ENCODE measurements around the gene CCDC174.

CCDC174 gene

GRCh38 chr3:14701676-14702075 lies 50.1 kb downstream of the CCDC174 start:
- DNase-seq (ENCODE audit: low read depth in 2 of 2) = no peak

- DNase-seq (ENCODE audit: low read depth in 2 of 2) = no peak
Measured at GRCh38 chr3:14703128-14703750, 51.7 kb downstream of the CCDC174 start.

- DNase-seq (ENCODE audit: low read depth in 2 of 2) = no peak
Measured at GRCh38 chr3:14703791-14704190, 52.2 kb downstream of the CCDC174 start.

- no peak for DNase-seq (ENCODE audit: low read depth in 2 of 2)
Measured at GRCh38 chr3:14706096-14706495, 54.5 kb downstream of the CCDC174 start.

- no peak for DNase-seq (ENCODE audit: low read depth in 2 of 2)
Measured at GRCh38 chr3:14716591-14716990, 65.0 kb downstream of the CCDC174 start.

GRCh38 chr3:14717307-14717706 lies 65.7 kb downstream of the CCDC174 start:
- no peak for DNase-seq (ENCODE audit: low read depth in 2 of 2)

DNA sequence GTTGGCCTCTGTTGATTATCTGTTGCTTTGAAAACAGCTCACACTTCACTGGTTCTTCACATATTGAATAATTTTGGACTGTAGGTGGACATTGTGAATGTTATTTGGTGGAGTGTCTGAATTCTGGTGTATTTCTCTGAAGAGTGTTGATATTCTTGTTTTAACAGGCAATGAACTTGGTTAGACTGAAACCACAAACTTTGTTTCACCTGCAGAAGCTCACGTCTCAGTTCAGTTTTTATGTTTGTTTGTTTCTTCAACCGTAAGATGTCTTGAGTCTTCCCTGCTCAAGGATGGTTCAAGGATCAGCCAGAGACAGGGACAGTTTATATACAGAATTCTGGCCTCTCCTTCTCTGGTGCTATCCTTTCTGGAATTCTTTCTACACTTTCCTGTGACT lies 67.0 kb downstream of the CCDC174 start:
- DNase-seq (ENCODE audit: low read depth in 2 of 2) = no peak

DNA sequence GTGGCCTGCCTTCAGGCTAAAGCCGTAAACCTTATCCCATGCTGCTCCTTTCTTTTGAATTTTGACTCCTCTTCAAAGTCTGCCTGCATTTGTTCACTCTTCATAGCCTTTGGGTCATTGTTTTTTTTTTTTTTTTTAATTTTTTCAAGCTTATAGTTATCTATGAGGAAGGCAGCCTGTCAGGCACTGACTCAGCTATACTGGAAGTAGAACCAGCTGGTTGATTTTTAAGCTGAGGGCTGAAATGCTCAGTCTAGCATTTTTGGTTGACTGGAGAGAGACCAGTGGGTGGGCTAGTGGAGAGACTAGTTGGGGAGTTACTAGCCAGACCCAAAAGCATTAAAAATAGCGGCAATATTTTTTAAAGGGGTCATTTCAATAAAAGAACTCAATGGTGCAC lies 67.4 kb downstream of the CCDC174 start:
- no peak for DNase-seq (ENCODE audit: low read depth in 2 of 2)

DNA sequence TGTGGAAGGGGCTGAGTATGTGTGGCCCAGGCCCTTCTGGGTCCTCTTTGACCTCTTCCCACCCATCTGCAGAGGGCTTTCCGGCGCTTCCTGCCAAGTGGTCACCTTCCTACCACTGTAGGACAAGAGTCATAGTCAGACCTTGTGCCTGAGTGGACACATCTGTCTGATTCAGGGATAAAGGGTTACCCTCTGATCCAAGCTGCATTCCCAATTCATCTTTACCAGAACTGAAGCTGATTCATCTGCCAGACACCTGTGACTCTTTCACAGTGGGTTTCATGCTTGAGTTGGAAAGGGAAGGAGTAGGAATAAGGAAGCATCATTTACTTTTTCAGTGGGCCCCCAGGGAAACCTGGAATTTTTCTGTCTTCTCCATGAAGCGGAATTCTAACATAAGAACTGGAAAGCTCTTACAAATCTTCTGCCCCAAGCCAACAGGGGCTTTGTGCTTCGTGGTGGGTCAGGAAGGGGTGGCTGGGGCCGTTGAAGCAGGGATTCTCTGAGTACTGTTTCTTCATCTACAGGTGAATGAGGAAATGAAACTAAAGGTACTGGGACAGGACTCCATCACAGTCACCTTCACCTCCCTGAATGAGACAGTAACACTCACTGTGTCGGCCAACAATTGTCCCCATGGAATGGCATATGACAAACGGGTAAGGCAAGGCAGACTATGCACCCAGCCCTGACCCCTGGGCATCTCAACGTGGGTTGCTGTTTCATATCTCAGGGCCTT lies 69.7 kb downstream of the CCDC174 start:
- no peak for DNase-seq (ENCODE audit: low read depth in 2 of 2)
